Adipocyte (in vitro differentiated cells): ENCODE measurements around the gene TAS1R2.
"Not testable (repeated sequence)": the region's sequence is repeated elsewhere in the genome, so short reads cannot be mapped to it uniquely, and the experiment has no call there.

Experiments used
- DNase-seq: peaks from one replicate; pipeline ENCODE4 v3.0.0-alpha.2; 2015; ENCODE audit warnings: low read depth
- H3K27me3 ChIP-seq: replicated peaks from 2 replicates; pipeline ENCODE4 v1.7.0; 2013; ENCODE audit warnings: mild to moderate bottlenecking, low read length, moderate library complexity; ENCODE audit not compliant: control insufficient read depth, insufficient read depth
- H3K36me3 ChIP-seq: 2 replicates; pipeline ENCODE4 v1.7.0; 2013; ENCODE audit warnings: low read length, mild to moderate bottlenecking, moderate library complexity; ENCODE audit not compliant: control insufficient read depth, insufficient read depth, severe bottlenecking
- H3K4me1 ChIP-seq: 2 replicates; pipeline ENCODE4 v1.7.0; 2013; ENCODE audit warnings: mild to moderate bottlenecking, low read length, moderate library complexity; ENCODE audit not compliant: control insufficient read depth, insufficient read depth
- H3K4me3 ChIP-seq: 2 replicates; pipeline ENCODE4 v1.7.0; 2013; ENCODE audit warnings: mild to moderate bottlenecking, low read length, moderate library complexity
- H3K9ac ChIP-seq: 2 replicates; pipeline ENCODE4 v1.7.0; 2013; ENCODE audit warnings: mild to moderate bottlenecking, low read length, moderate library complexity
- H3K9me3 ChIP-seq: 2 replicates; pipeline ENCODE4 v1.7.0; 2013; ENCODE audit warnings: mild to moderate bottlenecking, low read length, moderate library complexity; ENCODE audit not compliant: control insufficient read depth

TAS1R2 gene

DNA sequence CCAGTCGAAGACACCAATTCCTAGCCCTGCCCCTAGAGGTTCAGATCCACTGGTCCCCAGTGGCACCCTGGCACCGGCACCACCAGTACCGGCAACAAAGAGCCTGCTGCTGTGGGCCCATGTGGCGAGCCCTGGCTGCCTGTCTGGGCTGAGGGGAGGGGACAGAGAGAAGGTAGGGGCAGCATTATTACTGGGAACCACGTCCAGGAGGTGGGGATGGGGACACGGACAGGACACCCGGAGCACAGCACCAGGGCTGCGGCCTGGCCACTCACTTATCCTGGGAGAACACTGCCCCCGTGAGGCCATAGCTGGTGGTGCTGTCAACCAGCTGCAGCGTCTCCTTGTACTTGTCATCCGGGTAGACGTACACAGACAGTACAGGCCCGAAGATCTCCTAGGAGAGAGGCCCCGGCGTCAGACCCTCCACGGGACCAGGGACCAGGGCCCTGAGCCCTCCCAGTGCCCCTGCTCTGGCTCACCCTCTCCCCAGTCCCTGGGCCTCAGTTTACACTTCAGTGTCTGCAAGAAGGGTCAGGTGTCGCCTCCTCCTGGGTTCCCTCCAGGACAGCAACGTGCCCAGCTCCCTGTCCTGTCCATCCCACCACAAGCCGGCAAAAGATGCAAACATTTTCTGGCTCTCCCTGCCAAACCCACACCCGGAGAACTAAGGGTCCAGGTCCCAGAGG is 15.8 kb upstream of the TAS1R2 start:
- Histone ChIP-seq H3K4me1 (no peaks in the 10 kb centered on the region), H3K36me3 (peaks cover 18% of the 10 kb centered on the region), H3K27me3 (no peaks in the 10 kb centered on the region), H3K4me3 (no peak overlapping the region), H3K9me3 (no peaks in the 10 kb centered on the region), H3K9ac (no peak overlapping the region)
- DNase-seq: peak; percentile 83

DNA sequence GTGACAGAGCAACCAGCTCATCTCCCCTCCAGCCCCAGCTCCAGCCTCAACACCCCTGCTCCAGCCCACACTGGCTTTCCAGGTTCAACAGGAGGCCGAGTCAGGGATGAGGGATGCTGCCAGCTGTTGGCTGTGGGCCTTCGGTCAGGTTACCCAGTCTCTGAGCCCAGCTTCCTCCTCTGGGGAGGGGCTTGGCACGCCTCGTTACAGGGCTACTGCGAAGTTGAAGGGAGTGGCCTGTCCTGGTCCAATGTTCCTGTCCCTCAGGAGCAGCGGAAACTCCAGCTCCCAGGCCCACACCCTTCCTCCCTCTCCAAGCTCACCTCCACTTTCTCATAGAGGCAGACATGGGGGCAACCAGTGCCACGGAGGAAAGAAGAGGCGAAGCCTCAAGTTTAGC is 15.1 kb upstream of the TAS1R2 start:
- H3K9me3 ChIP-seq: no peaks in the 10 kb centered on the region
- H3K4me1 ChIP-seq: no peaks in the 10 kb centered on the region
- no peaks in the 10 kb centered on the region for H3K27me3 ChIP-seq
- peaks cover 18% of the 10 kb centered on the region for H3K36me3 ChIP-seq
- H3K9ac ChIP-seq: no peak overlapping the region
- no peak for DNase-seq
- no peak overlapping the region for H3K4me3 ChIP-seq

DNA sequence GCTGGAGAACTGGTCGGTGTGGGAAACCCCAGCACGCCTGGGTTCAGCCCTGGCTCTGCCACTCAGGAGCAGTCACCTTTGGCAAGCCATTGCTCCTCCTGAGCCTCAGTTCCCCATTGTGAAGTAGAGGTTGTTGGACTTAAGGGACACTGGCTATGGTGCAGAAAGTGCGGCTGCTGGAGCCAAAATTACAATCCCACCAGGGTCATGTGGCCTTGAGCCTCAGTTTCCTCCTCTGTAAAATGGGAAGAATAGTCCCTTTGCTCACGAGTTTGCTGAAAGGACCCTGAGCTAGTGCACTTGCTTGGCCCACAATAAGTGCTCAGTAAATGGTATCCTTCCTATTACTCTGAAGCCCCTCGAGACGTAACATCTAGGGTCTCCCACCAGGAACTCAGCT is 14.6 kb upstream of the TAS1R2 start:
- Histone ChIP-seq H3K4me3 (no peak overlapping the region), H3K27me3 (no peaks in the 10 kb centered on the region), H3K4me1 (no peaks in the 10 kb centered on the region), H3K9ac (no peak overlapping the region), H3K36me3 (peaks cover 18% of the 10 kb centered on the region), H3K9me3 (no peaks in the 10 kb centered on the region)
- DNase-seq: no peak

GRCh38 chr1:18872071-18872611 is 12.7 kb upstream of the TAS1R2 start:
- Histone ChIP-seq H3K36me3 (peaks cover 18% of the 10 kb centered on the region), H3K9ac (no peak overlapping the region), H3K4me3 (no peak overlapping the region), H3K4me1 (no peaks in the 10 kb centered on the region), H3K27me3 (peaks cover 3% of the 10 kb centered on the region), H3K9me3 (no peaks in the 10 kb centered on the region)
- no peak for DNase-seq

DNA sequence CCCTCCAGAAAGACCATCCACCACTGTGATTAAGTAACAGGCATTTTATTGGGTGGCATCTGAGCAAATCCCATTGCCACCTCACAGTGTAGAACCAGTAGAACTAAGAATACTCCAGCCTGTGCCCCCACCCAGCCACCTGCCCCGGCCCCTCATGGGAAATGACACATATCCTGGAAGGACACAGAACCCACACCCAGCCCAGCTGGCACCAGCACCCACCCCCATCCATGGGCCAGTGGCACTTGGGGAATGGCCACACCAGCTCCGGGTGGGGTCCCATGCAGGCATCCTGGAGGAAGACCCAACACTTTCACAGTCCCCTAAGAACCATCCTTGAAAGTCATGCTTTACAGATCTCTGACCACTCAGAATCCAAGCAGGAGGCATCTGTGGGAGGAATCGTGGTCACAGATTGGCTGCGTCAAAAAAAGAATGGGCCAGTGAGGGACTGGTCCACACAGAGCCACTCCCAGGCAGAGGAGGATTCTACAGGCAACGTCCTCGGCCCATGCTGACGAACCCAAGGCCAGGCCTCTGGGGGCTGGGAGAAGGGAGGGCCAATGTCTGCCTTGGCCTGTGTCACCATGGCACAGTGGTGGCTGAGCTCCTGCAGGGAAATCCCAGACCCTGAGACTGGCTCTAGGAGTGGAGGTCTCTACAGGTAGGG is 12.1 kb upstream of the TAS1R2 start:
- Histone ChIP-seq H3K9me3 (no peaks in the 10 kb centered on the region), H3K4me3 (no peak overlapping the region), H3K9ac (no peak overlapping the region), H3K27me3 (peaks cover 9% of the 10 kb centered on the region), H3K4me1 (no peaks in the 10 kb centered on the region), H3K36me3 (peaks cover 14% of the 10 kb centered on the region)
- no peak for DNase-seq

GRCh38 chr1:18870957-18871356 is 11.5 kb upstream of the TAS1R2 start:
- peaks cover 11% of the 10 kb centered on the region for H3K27me3 ChIP-seq
- DNase-seq: no peak

DNA sequence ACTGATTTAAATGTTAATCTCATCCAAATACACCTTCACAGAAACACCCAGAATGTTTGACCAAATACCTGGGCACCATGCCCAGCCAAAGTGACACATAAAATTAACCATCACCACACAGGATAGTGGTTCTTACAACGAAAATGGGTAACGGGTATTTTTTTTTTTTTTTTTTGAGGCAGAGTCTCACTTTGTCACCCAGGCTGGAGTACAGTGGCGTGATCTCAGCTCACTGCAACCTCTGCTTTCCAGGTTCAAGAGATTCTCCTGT is 11.1 kb upstream of the TAS1R2 start:
- not testable (repeated sequence) for H3K9me3 ChIP-seq, H3K9ac ChIP-seq, H3K4me3 ChIP-seq, DNase-seq, H3K4me1 ChIP-seq
- Histone ChIP-seq H3K27me3 (peaks cover 14% of the 10 kb centered on the region), H3K36me3 (peaks cover 13% of the 10 kb centered on the region)

More at GRCh38 chr1:18870957-18871356, 11.5 kb upstream of the TAS1R2 start:
- Histone ChIP-seq H3K9ac (no peak overlapping the region), H3K4me3 (no peak overlapping the region), H3K4me1 (no peaks in the 10 kb centered on the region), H3K36me3 (peaks cover 13% of the 10 kb centered on the region), H3K9me3 (no peaks in the 10 kb centered on the region)

- Histone ChIP-seq H3K9ac (no peak overlapping the region), H3K9me3 (no peaks in the 10 kb centered on the region), H3K4me3 (no peak overlapping the region), H3K27me3 (peaks cover 19% of the 10 kb centered on the region), H3K4me1 (no peaks in the 10 kb centered on the region), H3K36me3 (peaks cover 13% of the 10 kb centered on the region)
- DNase-seq: no peak
Observed at GRCh38 chr1:18869847-18870594, 10.6 kb upstream of the TAS1R2 start.

GRCh38 chr1:18868801-18869424 is 9.5 kb upstream of the TAS1R2 start:
- DNase-seq: no peak
- H3K27me3 ChIP-seq: peaks cover 21% of the 10 kb centered on the region
- no peaks in the 10 kb centered on the region for H3K4me1 ChIP-seq
- no peak overlapping the region for H3K9ac ChIP-seq
- peaks cover 13% of the 10 kb centered on the region for H3K36me3 ChIP-seq
- no peak overlapping the region for H3K4me3 ChIP-seq
- no peaks in the 10 kb centered on the region for H3K9me3 ChIP-seq

- Histone ChIP-seq H3K36me3 (peaks cover 9% of the 10 kb centered on the region), H3K4me1 (no peaks in the 10 kb centered on the region), H3K9me3 (no peaks in the 10 kb centered on the region), H3K9ac (no peak overlapping the region), H3K4me3 (no peak overlapping the region), H3K27me3 (peaks cover 21% of the 10 kb centered on the region)
- no peak for DNase-seq
Observed at GRCh38 chr1:18868354-18868753, 8.9 kb upstream of the TAS1R2 start.

- Histone ChIP-seq H3K4me1 (no peaks in the 10 kb centered on the region), H3K9me3 (no peaks in the 10 kb centered on the region), H3K36me3 (no peaks in the 10 kb centered on the region), H3K4me3 (no peak overlapping the region), H3K9ac (no peak overlapping the region), H3K27me3 (peaks cover 26% of the 10 kb centered on the region)
- no peak for DNase-seq
Observed at GRCh38 chr1:18866846-18867245, 7.4 kb upstream of the TAS1R2 start.
